Activated naive CD8-positive, alpha-beta T cell treated with anti-CD3 and anti-CD28 coated beads for 36 hours (primary cell): ENCODE results near the gene DNAI1. TPM values are rescaled to one million over a fixed set of nuclear protein-coding genes. Genes with fewer than 3 reads are reported as not detected.

Source experiments
- DNase-seq: peaks from one replicate; pipeline ENCODE4 v3.0.0; 2021
- H3K27ac Mint-ChIP-seq: one replicate; pipeline ENCODE4 v1.8.0; 2022; ENCODE audit warnings: mild to moderate bottlenecking, moderate library complexity, mixed read lengths
- H3K27me3 Mint-ChIP-seq: one replicate; pipeline ENCODE4 v1.8.0; 2022; ENCODE audit warnings: mild to moderate bottlenecking, mixed read lengths
- H3K36me3 Mint-ChIP-seq: one replicate; pipeline ENCODE4 v1.8.0; 2021; ENCODE audit warnings: mild to moderate bottlenecking, mixed read lengths
- H3K4me1 Mint-ChIP-seq: one replicate; pipeline ENCODE4 v1.8.0; 2021; ENCODE audit warnings: mixed read lengths
- H3K4me3 Mint-ChIP-seq: one replicate; pipeline ENCODE4 v1.8.0; 2022; ENCODE audit warnings: mild to moderate bottlenecking, moderate library complexity, mixed read lengths
- H3K9me3 Mint-ChIP-seq: one replicate; pipeline ENCODE4 v1.8.0; 2022; ENCODE audit warnings: mixed read lengths
- total RNA-seq, 2 experiments: library from RNA; stranded (reverse); gene quantifications; one replicate each; pipeline ENCODE4 v1.2.3, GENCODE V29; 2021

The DNAI1 gene
- total RNA-seq, 2 experiments from 2014 or later: not detected

DNA sequence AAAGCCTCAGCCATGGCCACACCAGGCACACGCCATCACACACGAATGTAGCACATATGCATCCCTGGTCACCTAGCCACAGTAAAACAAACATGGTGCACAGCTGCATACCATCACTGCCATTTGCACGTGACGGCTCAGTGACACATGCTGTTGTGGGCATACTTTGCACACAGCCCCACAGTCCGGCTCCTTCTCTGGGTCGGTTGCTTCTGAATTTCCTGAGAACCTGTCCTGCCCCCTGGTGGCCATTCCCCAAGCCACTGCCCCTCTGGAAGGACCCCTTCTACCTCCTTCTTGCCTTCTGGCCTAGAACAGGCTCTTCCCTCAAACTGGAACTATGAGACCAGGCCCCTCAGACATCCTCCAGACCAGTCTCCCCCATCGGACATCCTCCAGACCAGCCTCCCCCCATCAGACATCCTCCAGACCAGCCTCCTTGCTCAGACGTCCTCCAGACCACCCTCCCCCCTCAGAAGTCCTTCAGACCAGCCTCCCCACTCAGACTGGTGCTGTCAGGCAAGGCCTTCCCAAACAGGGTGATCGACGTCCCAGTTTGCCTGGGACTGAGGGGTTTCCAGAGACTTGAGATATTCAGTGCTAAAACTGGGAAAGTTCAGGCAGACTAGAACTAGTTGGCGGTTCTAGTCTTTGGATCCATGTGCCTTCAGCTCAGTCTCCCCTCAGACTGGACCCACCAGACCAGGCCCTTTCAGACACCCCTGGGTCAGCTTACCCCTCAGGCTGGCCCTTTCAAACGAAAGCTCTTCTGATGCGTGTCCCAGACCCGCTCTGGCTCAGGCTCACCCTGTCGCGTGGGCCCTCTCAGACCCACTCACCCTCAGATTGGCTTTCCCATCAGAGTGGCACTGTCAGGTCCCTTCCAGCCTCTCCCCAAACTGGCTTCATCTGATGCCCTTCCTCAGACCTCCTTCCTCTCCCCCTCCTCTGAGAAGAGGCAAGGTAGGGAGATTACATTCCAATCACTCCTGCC is 88.5 kb downstream of the DNAI1 start:
- Mint-ChIP-seq H3K27ac (no peak overlapping the region), H3K9me3 (no peaks in the 10 kb centered on the region), H3K4me3 (no peak overlapping the region), H3K36me3 (no peaks in the 10 kb centered on the region), H3K4me1 (no peaks in the 10 kb centered on the region), H3K27me3 (peaks cover 17% of the 10 kb centered on the region)
- DNase-seq: peak; percentile 60

GRCh38 chr9:34547960-34548611 is 89.5 kb downstream of the DNAI1 start:
- H3K27me3 Mint-ChIP-seq: peaks cover 17% of the 10 kb centered on the region
- H3K27ac Mint-ChIP-seq: no peak overlapping the region
- no peaks in the 10 kb centered on the region for H3K9me3 Mint-ChIP-seq
- H3K36me3 Mint-ChIP-seq: no peaks in the 10 kb centered on the region
- no peaks in the 10 kb centered on the region for H3K4me1 Mint-ChIP-seq
- DNase-seq: peak; percentile 37
- no peak overlapping the region for H3K4me3 Mint-ChIP-seq

GRCh38 chr9:34549407-34549732 is 90.8 kb downstream of the DNAI1 start:
- DNase-seq: no peak
- no peaks in the 10 kb centered on the region for H3K9me3 Mint-ChIP-seq
- no peak overlapping the region for H3K27ac Mint-ChIP-seq
- H3K27me3 Mint-ChIP-seq: peaks cover 17% of the 10 kb centered on the region
- no peaks in the 10 kb centered on the region for H3K4me1 Mint-ChIP-seq
- no peaks in the 10 kb centered on the region for H3K36me3 Mint-ChIP-seq
- no peak overlapping the region for H3K4me3 Mint-ChIP-seq

DNA sequence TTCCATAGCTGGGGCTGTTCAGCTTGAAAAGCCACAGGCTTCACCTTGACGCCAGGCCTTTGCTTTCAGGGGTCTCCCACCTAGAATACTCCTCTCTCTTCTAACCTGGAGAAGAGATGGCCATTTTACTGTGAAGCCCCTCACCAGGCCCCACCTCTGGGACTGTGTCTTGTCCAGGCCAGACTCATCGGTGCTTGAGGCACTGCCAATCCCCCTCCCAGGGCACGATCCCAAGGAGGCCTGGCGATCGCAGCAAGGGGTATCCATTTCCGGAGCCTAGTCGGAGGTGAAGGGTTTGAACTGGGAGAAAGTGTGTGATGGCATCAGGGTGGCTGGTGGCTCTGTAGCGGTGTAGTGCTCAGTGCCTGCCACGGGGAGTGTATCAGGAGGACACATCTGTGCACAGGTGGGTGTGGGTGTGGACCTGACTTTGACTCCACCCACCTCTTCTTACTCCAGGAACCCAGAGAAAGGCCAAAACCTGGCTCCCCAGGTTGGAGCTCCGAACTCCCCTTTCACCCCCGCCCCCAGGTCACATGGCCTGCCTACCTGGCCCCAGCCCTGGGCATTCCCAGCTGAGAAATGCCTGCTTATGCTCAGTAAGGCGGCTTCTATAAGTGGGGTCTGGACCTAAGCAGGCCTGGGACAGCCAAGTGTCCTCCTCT is 91.5 kb downstream of the DNAI1 start:
- H3K27ac Mint-ChIP-seq: no peak overlapping the region
- H3K4me3 Mint-ChIP-seq: no peak overlapping the region

GRCh38 chr9:34550681-34551270 is 92.2 kb downstream of the DNAI1 start:
- Mint-ChIP-seq H3K4me1 (no peaks in the 10 kb centered on the region), H3K36me3 (no peaks in the 10 kb centered on the region), H3K4me3 (no peak overlapping the region), H3K9me3 (no peaks in the 10 kb centered on the region), H3K27ac (no peak overlapping the region), H3K27me3 (peaks cover 21% of the 10 kb centered on the region)
- no peak for DNase-seq

More for the DNA sequence above, 91.5 kb downstream of the DNAI1 start:
- Mint-ChIP-seq H3K36me3 (no peaks in the 10 kb centered on the region), H3K4me1 (no peaks in the 10 kb centered on the region), H3K9me3 (no peaks in the 10 kb centered on the region), H3K27me3 (peaks cover 21% of the 10 kb centered on the region)
- DNase-seq: no peak

GRCh38 chr9:34551751-34552605 is 93.4 kb downstream of the DNAI1 start:
- no peak overlapping the region for H3K27ac Mint-ChIP-seq
- H3K9me3 Mint-ChIP-seq: no peaks in the 10 kb centered on the region
- no peaks in the 10 kb centered on the region for H3K4me1 Mint-ChIP-seq
- no peak for DNase-seq
- H3K27me3 Mint-ChIP-seq: peaks cover 15% of the 10 kb centered on the region
- no peaks in the 10 kb centered on the region for H3K36me3 Mint-ChIP-seq
- no peak overlapping the region for H3K4me3 Mint-ChIP-seq

DNA sequence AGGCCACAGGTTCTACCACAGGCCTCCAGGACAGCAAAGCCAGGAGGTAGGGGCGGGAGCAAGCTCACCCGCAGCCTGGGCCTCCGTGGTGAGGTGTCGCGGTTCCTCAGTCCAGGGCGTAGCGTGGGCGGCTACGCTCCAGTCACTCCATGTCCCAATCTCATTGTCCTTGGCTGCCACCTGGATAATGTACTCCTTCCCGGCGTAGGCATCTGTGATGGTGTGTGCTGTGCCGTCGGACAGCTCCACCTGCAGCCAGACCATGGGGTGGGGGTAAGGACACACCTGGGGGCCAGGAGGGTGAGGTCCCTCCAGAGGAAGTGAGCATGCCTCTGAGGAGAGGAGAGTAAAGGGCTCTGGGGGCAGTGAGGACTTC is 94.0 kb downstream of the DNAI1 start:
- Mint-ChIP-seq H3K36me3 (no peaks in the 10 kb centered on the region), H3K4me1 (no peaks in the 10 kb centered on the region), H3K9me3 (no peaks in the 10 kb centered on the region), H3K4me3 (no peak overlapping the region), H3K27ac (no peak overlapping the region), H3K27me3 (peaks cover 14% of the 10 kb centered on the region)
- no peak for DNase-seq

DNA sequence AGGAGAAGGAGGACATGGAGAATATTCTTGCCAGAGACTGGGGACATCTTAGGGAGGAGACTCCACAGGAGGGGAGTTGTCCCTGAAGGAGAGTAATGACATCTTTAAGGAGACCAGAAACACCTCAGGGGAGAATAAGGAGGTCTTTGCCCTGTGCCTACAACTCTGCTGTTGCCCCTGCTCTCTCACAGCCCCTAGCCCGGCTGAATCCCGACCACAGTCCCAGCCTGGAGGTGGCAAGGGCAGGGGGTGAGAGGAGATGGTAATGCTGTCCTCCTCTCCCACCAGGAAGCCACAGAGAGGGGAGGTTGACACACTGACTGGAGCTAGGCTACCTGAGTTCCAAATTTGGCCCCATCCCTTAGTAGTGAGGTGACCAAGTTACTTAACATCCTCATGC is 94.4 kb downstream of the DNAI1 start:
- H3K27me3 Mint-ChIP-seq: peaks cover 18% of the 10 kb centered on the region
- no peaks in the 10 kb centered on the region for H3K9me3 Mint-ChIP-seq
- H3K36me3 Mint-ChIP-seq: no peaks in the 10 kb centered on the region
- H3K4me1 Mint-ChIP-seq: no peaks in the 10 kb centered on the region
- no peak for DNase-seq
- H3K27ac Mint-ChIP-seq: no peak overlapping the region
- no peak overlapping the region for H3K4me3 Mint-ChIP-seq

DNA sequence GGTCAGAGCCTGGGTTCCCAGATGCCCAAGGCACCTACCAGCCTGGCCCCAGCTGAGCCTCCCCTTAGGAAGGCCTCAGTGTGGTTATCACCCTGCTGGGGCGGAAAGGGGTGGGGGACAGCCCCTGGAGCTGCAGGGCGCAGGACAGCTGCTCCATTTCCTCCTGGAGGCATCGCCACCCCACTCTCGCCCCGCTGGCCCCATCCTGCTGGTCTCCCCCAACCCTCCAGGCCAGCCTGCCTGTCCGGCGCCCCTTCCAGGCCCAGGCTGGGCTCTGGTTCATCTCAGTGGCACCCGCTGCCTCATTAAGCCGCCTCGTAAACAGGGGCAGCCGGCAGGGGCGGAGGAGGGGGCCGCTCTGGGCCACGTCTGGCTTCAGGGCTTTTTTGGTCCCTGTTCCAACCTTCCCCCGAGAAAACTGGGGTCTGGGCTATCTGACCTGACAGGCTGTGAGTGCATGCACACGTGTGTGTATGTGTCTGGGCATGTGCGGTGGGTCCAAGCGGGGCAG is 95.0 kb downstream of the DNAI1 start:
- H3K36me3 Mint-ChIP-seq: no peaks in the 10 kb centered on the region
- no peak for DNase-seq
- peaks cover 20% of the 10 kb centered on the region for H3K27me3 Mint-ChIP-seq
- H3K4me3 Mint-ChIP-seq: no peak overlapping the region
- H3K27ac Mint-ChIP-seq: no peak overlapping the region
- H3K4me1 Mint-ChIP-seq: no peaks in the 10 kb centered on the region
- H3K9me3 Mint-ChIP-seq: no peaks in the 10 kb centered on the region

GRCh38 chr9:34554211-34555001 is 95.8 kb downstream of the DNAI1 start:
- no peak for DNase-seq
- no peak overlapping the region for H3K4me3 Mint-ChIP-seq
- no peaks in the 10 kb centered on the region for H3K4me1 Mint-ChIP-seq
- H3K9me3 Mint-ChIP-seq: no peaks in the 10 kb centered on the region
- no peaks in the 10 kb centered on the region for H3K36me3 Mint-ChIP-seq
- no peak overlapping the region for H3K27ac Mint-ChIP-seq
- peaks cover 26% of the 10 kb centered on the region for H3K27me3 Mint-ChIP-seq

- Mint-ChIP-seq H3K4me3 (no peak overlapping the region), H3K36me3 (no peaks in the 10 kb centered on the region), H3K27ac (no peak overlapping the region), H3K9me3 (no peaks in the 10 kb centered on the region), H3K4me1 (no peaks in the 10 kb centered on the region), H3K27me3 (peaks cover 29% of the 10 kb centered on the region)
- no peak for DNase-seq
These were observed 96.4 kb downstream of the DNAI1 start for GRCh38 chr9:34555002-34555348.

DNA sequence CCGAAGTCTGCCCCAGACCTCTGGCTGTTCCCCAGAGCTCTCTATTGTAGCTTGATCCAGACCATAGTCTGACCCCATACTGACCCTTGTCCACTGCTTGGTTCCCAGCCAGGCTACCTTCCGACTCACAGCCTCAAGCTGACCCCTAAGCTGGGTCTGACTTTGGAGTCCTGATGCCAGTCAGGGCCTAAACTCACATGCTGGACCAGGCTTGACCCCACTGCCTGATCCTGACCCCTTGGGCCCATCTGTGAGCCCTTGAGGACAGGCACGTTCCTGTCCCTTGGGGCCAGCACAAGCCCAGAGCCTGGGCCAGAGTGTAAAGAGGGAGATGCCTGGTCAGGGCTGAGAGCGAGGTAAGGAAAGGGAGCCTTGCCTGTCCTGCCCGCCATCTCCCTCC is 96.9 kb downstream of the DNAI1 start:
- Mint-ChIP-seq H3K4me1 (no peaks in the 10 kb centered on the region), H3K36me3 (no peaks in the 10 kb centered on the region), H3K27ac (no peak overlapping the region), H3K9me3 (no peaks in the 10 kb centered on the region), H3K27me3 (peaks cover 33% of the 10 kb centered on the region), H3K4me3 (no peak overlapping the region)
- DNase-seq: no peak

DNA sequence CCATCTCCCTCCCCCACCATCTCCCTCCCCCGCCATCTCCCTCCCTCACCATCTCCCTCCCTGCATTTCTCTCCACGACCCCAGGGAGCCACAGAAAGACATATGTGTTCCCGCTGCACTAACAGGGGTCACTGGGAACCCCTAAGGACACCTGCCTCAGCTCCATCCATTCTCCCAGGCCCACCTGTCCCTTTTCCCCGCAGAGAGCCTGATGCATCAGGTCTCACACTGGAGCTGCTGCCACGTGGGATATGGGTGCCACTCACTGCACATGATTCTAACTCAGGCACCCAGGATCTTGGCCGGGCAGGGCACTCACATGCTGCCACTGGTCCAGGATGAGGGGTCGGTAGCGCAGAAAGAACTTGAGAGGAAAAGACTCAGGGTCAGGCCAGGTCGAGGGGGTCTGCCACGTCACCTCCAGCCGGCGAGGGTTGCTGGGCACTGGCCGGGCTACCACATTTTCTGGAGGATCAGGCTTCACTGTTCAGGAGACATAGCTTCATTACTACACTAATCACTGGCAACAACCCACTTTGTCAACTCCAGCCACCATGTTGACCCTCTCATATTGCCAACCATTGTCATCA is 97.4 kb downstream of the DNAI1 start:
- Mint-ChIP-seq H3K9me3 (no peaks in the 10 kb centered on the region), H3K27ac (no peak overlapping the region), H3K36me3 (no peaks in the 10 kb centered on the region), H3K4me3 (no peak overlapping the region), H3K27me3 (peaks cover 33% of the 10 kb centered on the region), H3K4me1 (no peaks in the 10 kb centered on the region)
- no peak for DNase-seq
